ENCODE measurements around the gene VEZF1.

DNA sequence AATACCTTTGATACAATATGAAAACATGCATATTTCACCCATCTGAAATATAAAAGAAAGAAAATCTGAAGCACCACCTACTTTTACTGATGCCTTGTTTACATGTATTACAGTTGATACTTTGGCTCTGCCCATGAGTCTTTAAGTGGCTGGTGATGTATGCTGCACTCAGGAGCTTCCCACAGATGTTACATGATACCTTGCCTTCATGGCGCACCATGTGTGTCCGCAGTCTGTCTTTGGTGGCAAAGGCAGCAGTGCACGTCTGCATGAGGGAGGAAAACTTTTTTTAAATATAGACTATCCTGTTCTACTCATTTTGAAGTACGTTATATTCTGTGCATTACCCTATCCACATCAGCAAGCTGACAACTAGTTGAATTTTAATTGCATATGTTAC, 7.5 kb downstream of the VEZF1 start:
- TF ChIP-seq, protein P1, sequence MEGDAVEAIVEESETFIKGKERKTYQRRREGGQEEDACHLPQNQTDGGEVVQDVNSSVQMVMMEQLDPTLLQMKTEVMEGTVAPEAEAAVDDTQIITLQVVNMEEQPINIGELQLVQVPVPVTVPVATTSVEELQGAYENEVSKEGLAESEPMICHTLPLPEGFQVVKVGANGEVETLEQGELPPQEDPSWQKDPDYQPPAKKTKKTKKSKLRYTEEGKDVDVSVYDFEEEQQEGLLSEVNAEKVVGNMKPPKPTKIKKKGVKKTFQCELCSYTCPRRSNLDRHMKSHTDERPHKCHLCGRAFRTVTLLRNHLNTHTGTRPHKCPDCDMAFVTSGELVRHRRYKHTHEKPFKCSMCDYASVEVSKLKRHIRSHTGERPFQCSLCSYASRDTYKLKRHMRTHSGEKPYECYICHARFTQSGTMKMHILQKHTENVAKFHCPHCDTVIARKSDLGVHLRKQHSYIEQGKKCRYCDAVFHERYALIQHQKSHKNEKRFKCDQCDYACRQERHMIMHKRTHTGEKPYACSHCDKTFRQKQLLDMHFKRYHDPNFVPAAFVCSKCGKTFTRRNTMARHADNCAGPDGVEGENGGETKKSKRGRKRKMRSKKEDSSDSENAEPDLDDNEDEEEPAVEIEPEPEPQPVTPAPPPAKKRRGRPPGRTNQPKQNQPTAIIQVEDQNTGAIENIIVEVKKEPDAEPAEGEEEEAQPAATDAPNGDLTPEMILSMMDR (IDR thresholded peaks at IDR 0.05), result no peak
- TF ChIP-seq POLR2A (IDR thresholded peaks at IDR 0.05), result no peak
